ENCODE results near the gene KRT76. TPM values are rescaled to one million over a fixed set of nuclear protein-coding genes. Genes with fewer than 3 reads are reported as not detected.

Gene KRT76
- total RNA-seq, 1 donor from 2014 or later, result not detected

DNA sequence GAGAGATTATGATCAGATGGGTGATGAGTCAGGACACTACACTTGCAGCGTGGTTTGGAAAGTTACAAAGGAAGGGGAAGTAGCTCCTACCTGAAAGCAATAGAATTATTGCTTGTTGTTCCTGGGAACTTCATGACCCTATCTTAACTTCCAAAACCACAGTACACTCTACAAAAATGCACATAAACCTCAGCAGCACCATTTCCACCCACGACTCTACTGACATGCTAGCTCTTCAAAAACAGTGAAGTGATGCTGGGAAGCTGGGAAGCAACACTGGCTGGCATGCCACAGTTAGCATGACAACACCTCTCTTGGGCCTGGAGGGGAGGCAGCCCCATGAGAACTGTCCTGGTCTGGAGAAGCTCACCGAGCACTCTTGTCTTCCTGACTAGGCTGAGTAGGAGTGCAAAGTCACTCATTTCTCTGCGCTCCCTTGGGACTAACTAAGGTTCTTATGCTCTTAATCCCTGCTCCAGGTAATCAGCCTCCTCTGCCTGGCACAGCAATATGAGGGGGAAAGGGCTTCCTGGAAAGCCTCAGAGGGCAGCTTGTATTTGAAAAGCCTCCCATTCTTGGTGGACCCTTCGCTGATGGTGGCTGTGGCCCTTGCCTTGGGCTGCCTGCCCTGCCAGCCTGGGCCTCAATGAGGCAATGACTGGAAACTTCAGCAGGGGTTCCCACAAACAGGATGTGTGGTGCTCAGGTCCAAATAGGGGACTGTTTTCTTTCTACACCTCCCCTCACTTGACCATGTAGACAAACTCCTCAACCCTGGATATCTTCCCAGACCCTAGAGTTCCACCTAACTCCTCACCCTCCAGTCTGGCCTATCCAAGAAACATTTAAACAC is 17.6 kb upstream of the KRT76 start:
- no peaks in the 10 kb centered on the region for H3K36me3 Mint-ChIP-seq (ENCODE audit: low read depth)
- TF ChIP-seq, protein P1, sequence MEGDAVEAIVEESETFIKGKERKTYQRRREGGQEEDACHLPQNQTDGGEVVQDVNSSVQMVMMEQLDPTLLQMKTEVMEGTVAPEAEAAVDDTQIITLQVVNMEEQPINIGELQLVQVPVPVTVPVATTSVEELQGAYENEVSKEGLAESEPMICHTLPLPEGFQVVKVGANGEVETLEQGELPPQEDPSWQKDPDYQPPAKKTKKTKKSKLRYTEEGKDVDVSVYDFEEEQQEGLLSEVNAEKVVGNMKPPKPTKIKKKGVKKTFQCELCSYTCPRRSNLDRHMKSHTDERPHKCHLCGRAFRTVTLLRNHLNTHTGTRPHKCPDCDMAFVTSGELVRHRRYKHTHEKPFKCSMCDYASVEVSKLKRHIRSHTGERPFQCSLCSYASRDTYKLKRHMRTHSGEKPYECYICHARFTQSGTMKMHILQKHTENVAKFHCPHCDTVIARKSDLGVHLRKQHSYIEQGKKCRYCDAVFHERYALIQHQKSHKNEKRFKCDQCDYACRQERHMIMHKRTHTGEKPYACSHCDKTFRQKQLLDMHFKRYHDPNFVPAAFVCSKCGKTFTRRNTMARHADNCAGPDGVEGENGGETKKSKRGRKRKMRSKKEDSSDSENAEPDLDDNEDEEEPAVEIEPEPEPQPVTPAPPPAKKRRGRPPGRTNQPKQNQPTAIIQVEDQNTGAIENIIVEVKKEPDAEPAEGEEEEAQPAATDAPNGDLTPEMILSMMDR (IDR thresholded peaks at IDR 0.05), result no peak

DNA sequence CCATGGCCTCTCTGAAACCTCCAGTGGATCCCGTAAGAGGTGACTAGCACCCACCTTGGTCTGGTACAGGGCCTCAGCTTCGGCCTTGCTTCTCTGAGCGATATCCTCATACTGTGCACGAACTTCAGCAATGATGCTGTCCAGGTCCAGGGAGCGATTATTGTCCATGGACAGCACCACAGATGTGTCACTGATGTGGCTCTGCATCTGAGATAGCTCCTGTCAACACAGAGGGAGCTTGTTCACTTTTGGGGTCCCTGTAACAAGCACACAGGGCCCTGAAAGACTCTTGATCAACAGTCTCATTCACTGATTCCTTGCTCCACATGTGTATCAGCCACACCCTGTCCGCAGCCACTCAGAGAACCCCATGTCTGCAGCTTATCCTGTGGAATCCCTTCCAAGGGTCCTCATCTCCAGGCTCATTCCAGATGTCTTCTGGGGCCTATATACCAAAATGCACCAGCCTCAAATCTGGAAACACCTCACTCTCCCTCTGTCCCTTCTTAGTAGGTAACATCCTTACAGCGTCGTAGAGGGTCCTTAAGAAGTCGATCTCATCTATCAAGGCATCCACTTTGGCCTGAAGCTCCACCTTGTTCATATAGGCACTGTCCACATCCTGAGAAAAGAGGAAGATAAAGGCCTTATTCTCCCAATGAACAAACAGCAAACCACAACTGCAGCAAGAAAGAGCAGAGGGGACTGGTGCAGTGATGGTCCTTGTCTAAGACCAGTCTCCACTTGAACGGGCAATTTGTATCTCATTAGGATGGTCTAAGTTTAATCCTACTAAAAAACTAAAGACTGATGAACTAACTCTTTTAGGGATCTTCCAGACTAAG is 15.3 kb upstream of the KRT76 start:
- H3K9me3 Mint-ChIP-seq (ENCODE audit: low read depth), result no peaks in the 10 kb centered on the region
- H3K4me1 Mint-ChIP-seq (ENCODE audit: low read depth), result no peaks in the 10 kb centered on the region
- peaks cover 42% of the 10 kb centered on the region for H3K27me3 Mint-ChIP-seq (ENCODE audit: low read depth)
- TF ChIP-seq, protein P1 (IDR thresholded peaks at IDR 0.05), result no peak
- no peak overlapping the region for H3K4me3 Mint-ChIP-seq (ENCODE audit: unreplicated experiment)
- DNase-seq (ENCODE audit: low spot score), result no peak
- H3K36me3 Mint-ChIP-seq (ENCODE audit: low read depth), result no peaks in the 10 kb centered on the region
- no peak overlapping the region for H3K27ac Mint-ChIP-seq (ENCODE audit: unreplicated experiment)

More for the DNA sequence above, 17.6 kb upstream of the KRT76 start:
- Mint-ChIP-seq H3K27ac (ENCODE audit: unreplicated experiment) (no peak overlapping the region), H3K9me3 (ENCODE audit: low read depth) (no peaks in the 10 kb centered on the region), H3K4me1 (ENCODE audit: low read depth) (no peaks in the 10 kb centered on the region), H3K4me3 (ENCODE audit: unreplicated experiment) (no peak overlapping the region), H3K27me3 (ENCODE audit: low read depth) (peaks cover 27% of the 10 kb centered on the region)
- DNase-seq (ENCODE audit: low spot score), result no peak

DNA sequence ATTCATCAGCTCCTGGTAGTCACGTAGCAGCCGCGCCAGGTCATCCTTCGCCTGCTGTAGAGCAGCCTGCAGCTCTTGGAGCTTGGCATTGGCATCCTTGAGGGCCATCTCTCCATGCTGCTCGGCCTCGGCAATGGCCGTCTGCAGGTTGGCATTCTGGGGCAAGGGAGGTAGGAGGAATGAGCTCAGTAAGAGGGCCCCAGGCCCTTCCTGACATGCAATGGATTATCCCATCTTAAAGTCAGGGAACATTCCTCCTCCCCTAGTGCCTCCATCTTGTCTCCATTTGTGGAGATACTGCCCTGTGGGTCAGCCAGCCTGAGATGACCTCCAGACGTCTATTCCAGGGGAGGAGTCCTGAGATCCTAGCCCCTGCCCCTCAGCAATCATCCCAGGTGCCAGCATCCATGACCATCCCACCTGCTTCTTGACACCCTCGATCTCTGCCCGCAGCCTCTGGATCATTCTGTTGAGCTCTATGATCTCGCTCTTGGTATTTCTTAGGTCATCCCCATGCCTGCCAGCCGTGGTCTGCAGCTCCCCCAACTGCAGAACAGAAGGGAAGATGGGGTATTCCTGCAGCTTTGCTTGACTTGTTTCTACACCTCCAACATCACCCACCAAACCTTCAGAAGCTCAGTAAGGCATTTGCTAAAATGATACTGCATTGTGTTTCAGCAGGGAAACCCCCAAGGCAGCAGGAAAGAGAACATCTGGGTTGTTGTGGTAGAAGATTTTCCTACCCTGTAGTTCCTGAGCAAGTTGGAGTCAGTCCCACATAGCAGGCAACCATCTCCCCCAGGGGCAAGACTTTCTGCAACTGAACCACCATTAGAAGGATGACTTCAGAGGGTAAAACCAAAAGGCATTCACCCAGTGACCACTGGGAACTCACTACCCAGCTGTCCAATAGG is 14.4 kb upstream of the KRT76 start:
- no peaks in the 10 kb centered on the region for H3K36me3 Mint-ChIP-seq (ENCODE audit: low read depth)
- peaks cover 41% of the 10 kb centered on the region for H3K27me3 Mint-ChIP-seq (ENCODE audit: low read depth)
- H3K4me3 Mint-ChIP-seq (ENCODE audit: unreplicated experiment), result no peak overlapping the region
- no peak overlapping the region for H3K27ac Mint-ChIP-seq (ENCODE audit: unreplicated experiment)
- TF ChIP-seq, protein P1 (IDR thresholded peaks at IDR 0.05), result no peak
- H3K4me1 Mint-ChIP-seq (ENCODE audit: low read depth), result no peaks in the 10 kb centered on the region
- no peak for DNase-seq (ENCODE audit: low spot score)
- H3K9me3 Mint-ChIP-seq (ENCODE audit: low read depth), result no peaks in the 10 kb centered on the region

DNA sequence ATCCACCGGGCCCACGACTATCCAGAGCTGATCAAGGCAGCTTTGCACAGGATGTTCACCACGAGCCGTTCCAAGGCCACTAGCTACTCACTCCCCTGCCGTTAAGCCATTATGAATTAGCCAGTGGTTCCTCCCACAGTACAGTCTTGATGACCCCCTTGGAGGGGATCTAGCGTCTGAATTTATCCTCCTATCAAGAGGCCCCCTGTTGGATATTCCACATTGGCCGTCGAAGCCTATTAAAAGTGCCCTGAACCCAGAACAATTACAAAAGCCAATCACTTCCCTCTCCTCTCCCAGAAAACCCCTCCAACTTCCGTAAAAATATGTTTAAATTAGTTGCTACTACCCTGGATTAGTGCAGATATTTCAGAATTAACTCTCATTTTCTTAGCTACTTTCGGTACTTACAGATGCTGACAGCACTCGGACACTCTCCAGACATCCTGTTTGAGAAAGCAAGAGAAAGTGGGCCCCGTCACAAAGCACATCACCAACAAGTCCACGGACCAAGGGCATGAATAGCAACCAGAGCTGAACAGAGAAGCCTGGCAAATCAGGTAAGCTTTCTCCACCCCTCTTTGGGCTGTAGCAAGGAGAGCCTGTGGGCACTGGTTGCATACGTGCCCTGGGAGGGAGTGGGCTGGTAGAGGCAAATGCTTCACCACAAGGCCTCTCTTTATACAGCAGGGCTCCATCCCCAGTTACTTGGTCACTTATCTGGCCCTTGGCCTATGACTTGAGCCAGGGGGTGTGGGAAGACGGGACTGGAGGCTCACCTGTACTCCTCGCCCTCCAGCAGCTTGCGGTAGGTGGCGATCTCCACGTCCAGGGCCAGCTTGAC is 13.5 kb upstream of the KRT76 start:
- H3K27me3 Mint-ChIP-seq (ENCODE audit: low read depth), result peaks cover 45% of the 10 kb centered on the region
- H3K36me3 Mint-ChIP-seq (ENCODE audit: low read depth), result no peaks in the 10 kb centered on the region
- DNase-seq (ENCODE audit: low spot score), result no peak

More for the DNA sequence above, 13.5 kb upstream of the KRT76 start:
- no peak overlapping the region for H3K4me3 Mint-ChIP-seq (ENCODE audit: unreplicated experiment)
- H3K27ac Mint-ChIP-seq (ENCODE audit: unreplicated experiment), result no peak overlapping the region
- H3K4me1 Mint-ChIP-seq (ENCODE audit: low read depth), result no peaks in the 10 kb centered on the region
- TF ChIP-seq, protein P1 (IDR thresholded peaks at IDR 0.05), result no peak
- H3K9me3 Mint-ChIP-seq (ENCODE audit: low read depth), result peaks cover 2% of the 10 kb centered on the region
